HepG2 (cell line): ENCODE data around the gene COPS3. TPM values are rescaled to one million over a fixed set of nuclear protein-coding genes. Genes with fewer than 3 reads are reported as not detected.

Experiments
- ATRX ChIP-seq: sonication (generic); formaldehyde crosslinking; IDR thresholded peaks from 2 replicates; pipeline ENCODE4 v1.4.0; 2020; ENCODE audit warnings: missing genetic modification reagents, borderline replicate concordance
- CC2D1A ChIP-seq: sonication (generic); formaldehyde crosslinking; IDR thresholded peaks from 2 replicates; pipeline ENCODE4 v1.8.1; 2023; ENCODE audit warnings: mild to moderate bottlenecking, missing genetic modification reagents
- DMTF1 ChIP-seq: sonication (generic); formaldehyde crosslinking; IDR thresholded peaks from 2 replicates; pipeline ENCODE4 v1.4.0; 2020; ENCODE audit warnings: mild to moderate bottlenecking, missing genetic modification reagents
- ELF1 ChIP-seq: sonication (generic); formaldehyde crosslinking; IDR thresholded peaks from 2 replicates; pipeline ENCODE4 v1.4.0; 2020; ENCODE audit warnings: missing genetic modification reagents
- KDM4B ChIP-seq: sonication (generic); formaldehyde crosslinking; IDR thresholded peaks from 2 replicates; pipeline ENCODE4 v1.4.0; 2020; ENCODE audit warnings: missing genetic modification reagents
- NFE2 ChIP-seq: sonication (generic); formaldehyde crosslinking; IDR thresholded peaks from 2 replicates; pipeline ENCODE4 v1.4.0; 2020; ENCODE audit warnings: missing genetic modification reagents
- PATZ1 ChIP-seq: sonication (generic); formaldehyde crosslinking; IDR thresholded peaks from 2 replicates; pipeline ENCODE4 v1.4.0; 2020; ENCODE audit warnings: missing genetic modification reagents
- SOX5 ChIP-seq: IDR thresholded peaks from 2 replicates; pipeline ENCODE4 v1.6.1; 2016; ENCODE audit warnings: borderline replicate concordance
- THAP11 ChIP-seq: IDR thresholded peaks from 2 replicates; pipeline ENCODE4 v1.6.1; 2016; ENCODE audit warnings: missing biosample characterization, missing genetic modification reagents
- TMF1 ChIP-seq: sonication (generic); formaldehyde crosslinking; IDR thresholded peaks from 2 replicates; pipeline ENCODE4 v1.8.1; 2022; ENCODE audit warnings: low read depth, missing genetic modification reagents
- YEATS4 ChIP-seq: sonication (generic); formaldehyde crosslinking; IDR thresholded peaks from 2 replicates; pipeline ENCODE4 v1.4.0; 2020; ENCODE audit warnings: missing genetic modification reagents, borderline replicate concordance
- ZBTB38 ChIP-seq: sonication (generic); formaldehyde crosslinking; IDR thresholded peaks from 2 replicates; pipeline ENCODE4 v1.5.1; 2020; ENCODE audit warnings: mild to moderate bottlenecking, missing genetic modification reagents
- ZBTB49 ChIP-seq: sonication (generic); formaldehyde crosslinking; IDR thresholded peaks from 2 replicates; pipeline ENCODE4 v1.4.0; 2020; ENCODE audit warnings: missing genetic modification reagents, borderline replicate concordance
- ZNF121 ChIP-seq: sonication (generic); formaldehyde crosslinking; IDR thresholded peaks from 2 replicates; pipeline ENCODE4 v1.5.0; 2020; ENCODE audit warnings: mild to moderate bottlenecking, missing genetic modification reagents
- ZNF335 ChIP-seq: sonication (generic); formaldehyde crosslinking; IDR thresholded peaks from 2 replicates; pipeline ENCODE4 v1.4.0; 2020; ENCODE audit warnings: missing genetic modification reagents
- ZNF343 ChIP-seq: sonication (generic); formaldehyde crosslinking; IDR thresholded peaks from 2 replicates; pipeline ENCODE4 v1.4.0; 2020; ENCODE audit warnings: mild to moderate bottlenecking, missing genetic modification reagents
- ZNF709 ChIP-seq: sonication (generic); formaldehyde crosslinking; IDR thresholded peaks from 2 replicates; pipeline ENCODE4 v1.5.0; 2020; ENCODE audit warnings: mild to moderate bottlenecking, missing genetic modification reagents
- ZNF770 ChIP-seq: sonication (generic); formaldehyde crosslinking; IDR thresholded peaks from 2 replicates; pipeline ENCODE4 v1.5.0; 2020; ENCODE audit warnings: mild to moderate bottlenecking, missing genetic modification reagents
- ZNF780A ChIP-seq: sonication (generic); formaldehyde crosslinking; IDR thresholded peaks from 2 replicates; pipeline ENCODE4 v1.8.0; 2022; ENCODE audit warnings: mild to moderate bottlenecking, missing genetic modification reagents, moderate library complexity
- ZNF790 ChIP-seq: sonication (generic); formaldehyde crosslinking; IDR thresholded peaks from 2 replicates; pipeline ENCODE4 v1.8.0; 2022; ENCODE audit warnings: missing genetic modification reagents, mild to moderate bottlenecking, borderline replicate concordance
- polyA plus RNA-seq, 8 experiments: library from polyadenylated mRNA; depleted of rRNA in 3 of 8; stranded (reverse) in 7 of 8; unstranded in 1 of 8; fragments of >200 nt; fragmentation: Illumina TruSeq in 4 of 8; extraction: Trizol in 4 of 8; gene quantifications; 2 replicates each; pipeline versions ENCODE4 v1.2.1 to v1.2.3, GENCODE V29; 2011 to 2016; ENCODE audit warnings: low read depth in 4 of 8, missing spikeins in 1 of 8, mixed read lengths in 1 of 8; ENCODE audit not compliant: insufficient read depth in 1 of 8
- total RNA-seq, 5 experiments: library from RNA; depleted of rRNA; stranded (reverse); fragments of >200 nt; fragmentation: Illumina TruSeq; extraction: Trizol; gene quantifications; 2 replicates each; pipeline ENCODE4 v1.2.3, GENCODE V29; 2016; ENCODE audit warnings: low read depth in 1 of 5

COPS3 gene
- total and polyA plus RNA-seq, 2 of the 13 experiments (the other 11 are each of a cell fraction or from before 2014, with no cell fraction given): 46.3 to 103 TPM

- no peak for TF ChIP-seq DMTF1 (CRISPR knock-in tag)
- TF ChIP-seq ZBTB38 (CRISPR knock-in tag): 0 out of 2 replicates have a peak, but pooled peaks have one; percentile 11
- no peak for TF ChIP-seq CC2D1A (CRISPR knock-in tag)
- TF ChIP-seq ZNF770 (CRISPR knock-in tag): no peak
- TF ChIP-seq ZNF343 (CRISPR knock-in tag): no peak
- no peak for TF ChIP-seq ATRX (CRISPR knock-in tag)
- TF ChIP-seq ELF1 (CRISPR knock-in tag): peak; percentile 30; the same call in 1 of the 2 replicates
- TF ChIP-seq TMF1 (CRISPR knock-in tag): 0 out of 2 replicates have a peak, but pooled peaks have one; percentile 46
- TF ChIP-seq ZNF780A (CRISPR knock-in tag): no peak
- TF ChIP-seq SOX5 (CRISPR knock-in tag): no peak
- TF ChIP-seq ZNF121: no peak
- peak; percentile 70; the same call in 1 of the 2 replicates for TF ChIP-seq YEATS4 (CRISPR knock-in tag)
- TF ChIP-seq ZBTB49: no peak
- TF ChIP-seq THAP11 (CRISPR knock-in tag): peak; percentile 22; the same call in 1 of the 2 replicates
- peak; percentile 39; the same call in 1 of the 2 replicates for TF ChIP-seq PATZ1
- TF ChIP-seq ZNF709: no peak
- no peak for TF ChIP-seq ZNF335
- TF ChIP-seq ZNF790 (CRISPR knock-in tag): no peak
- no peak for TF ChIP-seq KDM4B (CRISPR knock-in tag)
- TF ChIP-seq NFE2 (CRISPR knock-in tag): no peak
Observed at GRCh38 chr17:17237026-17237799, 43.8 kb downstream of the COPS3 start, which contains the start of gene FLCN (continued).
